Neural cell (in vitro differentiated cells): ENCODE data around the gene MAST4. TPM values are rescaled to one million over a fixed set of nuclear protein-coding genes. Genes with fewer than 3 reads are reported as not detected.

Source experiments
- H2AFZ ChIP-seq: fragments of 200-600, 300-800 bp; sonication (generic), shearing (Covaris generic); 2 replicates; pipeline ENCODE4 v1.6.0; 2014; ENCODE audit warnings: low read depth, mild to moderate bottlenecking, antibody characterized with exemption, low read length, moderate library complexity
- H3F3A ChIP-seq: fragments of 200-600 bp; shearing (Covaris generic); 2 replicates; pipeline ENCODE4 v1.6.1; 2016; ENCODE audit warnings: mild to moderate bottlenecking, moderate library complexity, mixed read lengths, antibody characterized with exemption, low read length; ENCODE audit not compliant: insufficient read depth, poor library complexity, severe bottlenecking
- H3K27ac ChIP-seq: fragments of 200-600, 300-800 bp; sonication (generic), shearing (Covaris generic); 2 replicates; pipeline ENCODE4 v1.5.1; 2014; ENCODE audit warnings: mild to moderate bottlenecking, low read length, moderate library complexity
- H3K27me3 ChIP-seq: fragments of 300-800, 200-600 bp; sonication (generic), shearing (Covaris generic); 2 replicates; pipeline ENCODE4 v1.6.0; 2014; ENCODE audit warnings: mild to moderate bottlenecking, low read depth, low read length, moderate library complexity; ENCODE audit not compliant: insufficient read depth
- H3K36me3 ChIP-seq: fragments of 300-800, 200-600 bp; sonication (generic), shearing (Covaris generic); 2 replicates; pipeline ENCODE4 v1.5.1; 2014; ENCODE audit warnings: mild to moderate bottlenecking, antibody characterized with exemption, low read length, moderate library complexity; ENCODE audit not compliant: insufficient read depth
- H3K4me2 ChIP-seq: fragments of 300-800, 200-600 bp; sonication (generic), shearing (Covaris generic); 2 replicates; pipeline ENCODE4 v1.6.0; 2014; ENCODE audit warnings: mild to moderate bottlenecking, low read length
- H3K4me3 ChIP-seq: fragments of 300-800, 200-600 bp; sonication (generic), shearing (Covaris generic); 2 replicates; pipeline ENCODE4 v1.5.1; 2014; ENCODE audit warnings: mild to moderate bottlenecking, low read length, moderate library complexity
- H3K79me2 ChIP-seq: fragments of 200-600 bp; shearing (Covaris generic); replicated peaks from 2 replicates; pipeline ENCODE4 v1.6.0; 2014; ENCODE audit warnings: mild to moderate bottlenecking, low read length, moderate library complexity; ENCODE audit not compliant: insufficient read depth
- H3K9ac ChIP-seq: fragments of 300-800, 200-600 bp; sonication (generic), shearing (Covaris generic); 2 replicates; pipeline ENCODE4 v1.6.1; 2016; ENCODE audit warnings: mild to moderate bottlenecking, low read length, mixed read lengths
- H3K9me2 ChIP-seq: fragments of 200-600 bp; shearing (Covaris generic); 2 replicates; pipeline ENCODE4 v1.6.1; 2016; ENCODE audit warnings: mild to moderate bottlenecking, low read length, mixed read lengths; ENCODE audit not compliant: insufficient read depth
- H3K9me3 ChIP-seq: fragments of 200-600, 300-800 bp; sonication (generic), shearing (Covaris generic); 2 replicates; pipeline ENCODE4 v1.6.1; 2016; ENCODE audit warnings: mild to moderate bottlenecking, mixed run types, low read length, moderate library complexity, mixed read lengths
- H4K20me1 ChIP-seq: fragments of 200-600 bp; shearing (Covaris generic); 2 replicates; pipeline ENCODE4 v1.6.1; 2016; ENCODE audit warnings: mild to moderate bottlenecking, mixed run types; ENCODE audit not compliant: insufficient read depth
- EP300 ChIP-seq: fragments of 450-650 bp; conservative IDR thresholded peaks from 2 replicates; pipeline ENCODE4 v1.6.1; 2014; ENCODE audit warnings: antibody characterized with exemption, mild to moderate bottlenecking, moderate library complexity; ENCODE audit not compliant: poor library complexity, severe bottlenecking
- EZH2 ChIP-seq: fragments of 200-600, 300-800 bp; shearing (Covaris generic), sonication (generic); IDR thresholded peaks from 2 replicates; pipeline ENCODE4 v1.6.1; 2014; ENCODE audit warnings: antibody characterized with exemption, low read length, borderline replicate concordance, mild to moderate bottlenecking; ENCODE audit not compliant: insufficient read depth, poor library complexity, severe bottlenecking
- MXI1 ChIP-seq: fragments of 450-650 bp; conservative IDR thresholded peaks from 2 replicates; pipeline ENCODE4 v1.6.1; 2014; ENCODE audit warnings: antibody characterized with exemption, mild to moderate bottlenecking; ENCODE audit not compliant: poor library complexity, severe bottlenecking
- POLR2AphosphoS5 ChIP-seq: IDR thresholded peaks from 2 replicates; pipeline ENCODE4 v1.6.1; 2012
- RAD21 ChIP-seq: fragments of 450-650 bp; conservative IDR thresholded peaks from 2 replicates; pipeline ENCODE4 v1.6.1; 2014; ENCODE audit warnings: antibody characterized with exemption, mild to moderate bottlenecking, moderate library complexity
- REST ChIP-seq: IDR thresholded peaks from 2 replicates; pipeline ENCODE4 v1.6.1; 2012; ENCODE audit warnings: borderline replicate concordance
- SMC3 ChIP-seq: fragments of 450-650 bp; conservative IDR thresholded peaks from 2 replicates; pipeline ENCODE4 v1.6.1; 2014; ENCODE audit warnings: antibody characterized with exemption, mild to moderate bottlenecking, moderate library complexity; ENCODE audit not compliant: poor library complexity
- TAF1 ChIP-seq: IDR thresholded peaks from 2 replicates; pipeline ENCODE4 v1.6.1; 2012; ENCODE audit warnings: low read depth
- polyA plus RNA-seq: library from polyadenylated mRNA; depleted of rRNA; stranded (reverse); fragments of >200 nt; gene quantifications from 2 replicates; pipeline ENCODE4 v1.2.3, GENCODE V29; 2014
- TF ChIP-seq, protein P1 (sequence below): fragments of 450-650 bp; IDR thresholded peaks from 2 replicates; pipeline ENCODE4 v1.5.1; 2014; ENCODE audit warnings: antibody characterized with exemption, mild to moderate bottlenecking, moderate library complexity; ENCODE audit not compliant: poor library complexity, severe bottlenecking

The MAST4 gene
- polyA plus RNA-seq, 1 donor from 2014 or later: 2.3 TPM

- no peaks in the 10 kb centered on the region for H3K79me2 ChIP-seq
- TF ChIP-seq RAD21: no peak
- no peak for TF ChIP-seq EP300
- no peak for TF ChIP-seq POLR2AphosphoS5
- TF ChIP-seq MXI1: no peak
- TF ChIP-seq SMC3: no peak
- TF ChIP-seq TAF1: no peak
- TF ChIP-seq, protein P1, sequence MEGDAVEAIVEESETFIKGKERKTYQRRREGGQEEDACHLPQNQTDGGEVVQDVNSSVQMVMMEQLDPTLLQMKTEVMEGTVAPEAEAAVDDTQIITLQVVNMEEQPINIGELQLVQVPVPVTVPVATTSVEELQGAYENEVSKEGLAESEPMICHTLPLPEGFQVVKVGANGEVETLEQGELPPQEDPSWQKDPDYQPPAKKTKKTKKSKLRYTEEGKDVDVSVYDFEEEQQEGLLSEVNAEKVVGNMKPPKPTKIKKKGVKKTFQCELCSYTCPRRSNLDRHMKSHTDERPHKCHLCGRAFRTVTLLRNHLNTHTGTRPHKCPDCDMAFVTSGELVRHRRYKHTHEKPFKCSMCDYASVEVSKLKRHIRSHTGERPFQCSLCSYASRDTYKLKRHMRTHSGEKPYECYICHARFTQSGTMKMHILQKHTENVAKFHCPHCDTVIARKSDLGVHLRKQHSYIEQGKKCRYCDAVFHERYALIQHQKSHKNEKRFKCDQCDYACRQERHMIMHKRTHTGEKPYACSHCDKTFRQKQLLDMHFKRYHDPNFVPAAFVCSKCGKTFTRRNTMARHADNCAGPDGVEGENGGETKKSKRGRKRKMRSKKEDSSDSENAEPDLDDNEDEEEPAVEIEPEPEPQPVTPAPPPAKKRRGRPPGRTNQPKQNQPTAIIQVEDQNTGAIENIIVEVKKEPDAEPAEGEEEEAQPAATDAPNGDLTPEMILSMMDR: no peak
- no peak for TF ChIP-seq REST
- no peak for TF ChIP-seq EZH2
- H3K9me3 ChIP-seq: no peaks in the 10 kb centered on the region
- no peaks in the 10 kb centered on the region for H4K20me1 ChIP-seq
- no peak overlapping the region for H3K4me2 ChIP-seq
- no peaks in the 10 kb centered on the region for H3K9me2 ChIP-seq
- peak overlapping the region; percentile 32 for H3K9ac ChIP-seq
- H3K27ac ChIP-seq: peak overlapping the region; percentile 44
- H3F3A ChIP-seq: no peaks in the 10 kb centered on the region
- H3K36me3 ChIP-seq: no peaks in the 10 kb centered on the region
- H3K4me3 ChIP-seq: no peak overlapping the region
- no peak overlapping the region for H2AFZ ChIP-seq
- H3K27me3 ChIP-seq: no peaks in the 10 kb centered on the region
Observed at GRCh38 chr5:66982056-66982387, 385.8 kb downstream of the MAST4 start.

GRCh38 chr5:66982470-66982869, 386.3 kb downstream of the MAST4 start:
- Histone ChIP-seq H2AFZ (peak overlapping the region; percentile 8), H3K9ac (peak overlapping the region; percentile 32), H3K9me3 (no peaks in the 10 kb centered on the region), H3F3A (no peaks in the 10 kb centered on the region), H3K27me3 (no peaks in the 10 kb centered on the region), H3K36me3 (no peaks in the 10 kb centered on the region), H3K79me2 (no peaks in the 10 kb centered on the region), H4K20me1 (no peaks in the 10 kb centered on the region), H3K4me3 (no peak overlapping the region), H3K27ac (peak overlapping the region; percentile 44), H3K9me2 (no peaks in the 10 kb centered on the region), H3K4me2 (no peak overlapping the region)
- TF ChIP-seq POLR2AphosphoS5 (peak; percentile 67), EP300 (peak; percentile 42), RAD21 (no peak)
- TF ChIP-seq, protein P1: no peak
